HG03442 (cell line): Measurements from ENCODE around the gene CCDC160.
"Not testable (repeated sequence)": the region's sequence is repeated elsewhere in the genome, so short reads cannot be mapped to it uniquely, and the experiment has no call there.

Experiments
- ATAC-seq: cut with Tn5 transposase; IDR thresholded peaks from one replicate; pipeline ENCODE4 v1.9.1; 2021; ENCODE audit warnings: mild to moderate bottlenecking, moderate library complexity; ENCODE audit not compliant: unreplicated experiment

Gene CCDC160

GRCh38 chrX:134236626-134237614 lies at the start of gene CCDC160:
CCDC160 (plus strand) TSS chrX:134237182; CDS start chrX:134244801, 7,619 bp downstream.
- ATAC-seq = no peak

GRCh38 chrX:134191281-134191680 lies 45.7 kb upstream of the CCDC160 start:
- no peak for ATAC-seq

- ATAC-seq = no peak
Measured at GRCh38 chrX:134194915-134195314, 42.1 kb upstream of the CCDC160 start.

GRCh38 chrX:134202561-134202960 lies 34.4 kb upstream of the CCDC160 start:
- no peak for ATAC-seq

- ATAC-seq = no peak
Measured at GRCh38 chrX:134206221-134206620, 30.8 kb upstream of the CCDC160 start.

GRCh38 chrX:134210465-134210864 lies 26.5 kb upstream of the CCDC160 start:
- ATAC-seq = no peak

GRCh38 chrX:134235236-134235635 lies 1.7 kb upstream of the CCDC160 start:
- ATAC-seq = no peak

- not testable (repeated sequence) for ATAC-seq
Measured at GRCh38 chrX:134238144-134238543, 1.2 kb downstream of the CCDC160 start.

GRCh38 chrX:134239016-134239415 lies 2.0 kb downstream of the CCDC160 start:
- ATAC-seq = no peak

GRCh38 chrX:134240209-134240608 lies 3.2 kb downstream of the CCDC160 start:
- no peak for ATAC-seq

GRCh38 chrX:134241960-134242619 lies 5.1 kb downstream of the CCDC160 start:
- ATAC-seq = no peak

- no peak for ATAC-seq
Measured at GRCh38 chrX:134244043-134244442, 7.1 kb downstream of the CCDC160 start.

- no peak for ATAC-seq
Measured at GRCh38 chrX:134246282-134246681, 9.3 kb downstream of the CCDC160 start.

- no peak for ATAC-seq
Measured at GRCh38 chrX:134247492-134247891, 10.5 kb downstream of the CCDC160 start.

- ATAC-seq = no peak
Measured at GRCh38 chrX:134249241-134249640, 12.3 kb downstream of the CCDC160 start.

- no peak for ATAC-seq
Measured at GRCh38 chrX:134251241-134251640, 14.3 kb downstream of the CCDC160 start.

- ATAC-seq = no peak
Measured at GRCh38 chrX:134254511-134254910, 17.5 kb downstream of the CCDC160 start.

- no peak for ATAC-seq
Measured at GRCh38 chrX:134255555-134255954, 18.6 kb downstream of the CCDC160 start.

GRCh38 chrX:134256684-134257083 lies 19.7 kb downstream of the CCDC160 start:
- ATAC-seq = no peak

GRCh38 chrX:134258202-134258601 lies 21.2 kb downstream of the CCDC160 start:
- ATAC-seq = no peak

GRCh38 chrX:134285934-134286333 lies 49.0 kb downstream of the CCDC160 start:
- ATAC-seq = not testable (repeated sequence)

- no peak for ATAC-seq
Measured at GRCh38 chrX:134287346-134287745, 50.4 kb downstream of the CCDC160 start.
